Measurements from ENCODE around the gene SPTBN1.
"Not testable (repeated sequence)": the region's sequence is repeated elsewhere in the genome, so short reads cannot be mapped to it uniquely, and the experiment has no call there.

The SPTBN1 gene

DNA sequence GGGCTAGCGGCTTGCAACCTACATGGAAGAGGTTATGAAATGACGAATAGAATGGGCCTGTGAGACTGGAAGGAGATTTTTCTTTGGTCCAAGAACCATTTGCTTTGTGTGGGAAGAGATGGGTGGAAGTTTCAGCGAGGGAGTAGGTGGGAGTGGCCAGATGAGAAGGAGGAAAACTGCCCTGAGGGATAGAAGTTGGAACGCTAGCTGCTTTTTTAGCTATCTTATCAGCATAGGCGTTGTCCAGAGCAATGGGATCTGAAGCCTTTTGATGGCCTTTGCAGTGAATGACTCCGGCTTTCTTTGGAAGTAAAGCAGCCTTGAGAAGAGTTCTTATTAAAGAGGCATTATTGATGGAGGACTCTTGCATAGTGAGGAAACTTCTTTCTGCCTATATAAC, 52.4 kb downstream of the SPTBN1 start:
- DNase-seq, result no peak

GRCh38 chr2:54509043-54509442, 52.9 kb downstream of the SPTBN1 start:
- DNase-seq, result not testable (repeated sequence)

DNA sequence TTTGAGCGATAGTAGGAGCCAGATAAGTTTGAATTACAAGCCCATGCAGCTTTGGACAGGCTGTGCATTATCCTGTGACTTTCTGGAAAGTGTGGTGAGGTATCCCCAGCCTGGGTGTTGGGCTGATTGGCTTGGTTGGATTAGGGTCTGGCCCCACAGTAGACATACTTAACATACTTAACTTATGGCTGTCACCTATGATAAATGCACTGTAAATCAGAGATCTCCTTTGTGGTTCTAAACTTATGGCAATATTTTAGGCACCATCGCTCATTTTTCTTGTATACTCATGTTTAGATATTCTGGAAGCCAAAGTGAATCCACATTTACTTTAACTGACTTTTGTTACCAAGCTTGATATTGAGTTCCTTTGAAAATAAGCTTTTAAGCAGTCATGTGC, 54.8 kb downstream of the SPTBN1 start:
- no peak for DNase-seq

- no peak for DNase-seq
These were observed 56.1 kb downstream of the SPTBN1 start for GRCh38 chr2:54512183-54512582.

DNA sequence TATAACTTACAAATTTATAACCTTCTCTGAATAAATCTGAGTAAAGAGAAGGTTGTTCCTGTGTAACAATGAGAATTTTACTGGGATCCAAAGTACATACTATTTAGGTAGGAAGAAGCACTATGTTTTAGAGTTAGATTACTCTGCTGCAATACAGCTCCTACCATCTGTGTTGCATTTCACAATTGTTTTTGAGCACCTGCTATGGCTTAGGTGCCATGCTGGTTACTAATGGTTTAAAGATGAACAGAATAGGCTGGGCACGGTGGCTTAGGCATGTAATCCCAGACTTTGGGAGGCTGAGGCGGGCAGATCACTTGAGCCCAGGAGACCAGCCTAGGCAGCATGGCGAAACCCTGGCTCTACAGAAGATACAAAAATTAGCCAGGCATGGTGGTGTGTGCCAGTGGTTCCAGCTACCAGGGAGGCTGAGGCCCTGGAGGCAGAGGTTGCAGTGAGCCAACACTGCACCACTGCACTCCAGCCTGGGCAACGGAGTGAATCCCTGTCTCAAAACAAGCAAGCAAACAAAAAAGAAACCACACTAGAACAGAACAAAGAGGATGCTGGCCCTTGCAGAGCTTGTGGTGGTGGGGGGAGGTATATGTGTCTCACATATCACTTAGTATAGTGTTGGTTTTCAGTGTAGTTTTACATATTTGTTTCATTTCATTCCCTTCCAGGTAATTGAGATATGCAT, 56.7 kb downstream of the SPTBN1 start:
- DNase-seq, result no peak

DNA sequence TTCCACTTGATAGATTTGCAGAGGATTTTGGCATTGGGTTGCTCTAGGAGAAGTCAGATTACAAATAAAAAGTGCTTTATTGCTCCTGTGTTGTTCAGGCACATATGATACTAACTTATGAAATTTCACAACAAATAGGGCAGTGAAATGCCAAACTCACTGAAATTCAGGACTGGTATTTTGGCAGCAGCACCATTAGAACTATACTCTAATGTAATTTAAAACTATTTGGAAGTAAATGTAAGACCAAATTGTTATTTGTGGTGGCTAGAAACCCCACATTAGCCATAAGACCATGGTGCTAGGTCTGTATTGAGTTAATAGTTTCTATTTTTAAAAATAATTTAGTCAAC, 57.2 kb downstream of the SPTBN1 start:
- DNase-seq, result no peak

GRCh38 chr2:54514822-54515569, 58.9 kb downstream of the SPTBN1 start:
- DNase-seq, result no peak

- DNase-seq, result no peak
These were observed 60.7 kb downstream of the SPTBN1 start for GRCh38 chr2:54516842-54517241.

DNA sequence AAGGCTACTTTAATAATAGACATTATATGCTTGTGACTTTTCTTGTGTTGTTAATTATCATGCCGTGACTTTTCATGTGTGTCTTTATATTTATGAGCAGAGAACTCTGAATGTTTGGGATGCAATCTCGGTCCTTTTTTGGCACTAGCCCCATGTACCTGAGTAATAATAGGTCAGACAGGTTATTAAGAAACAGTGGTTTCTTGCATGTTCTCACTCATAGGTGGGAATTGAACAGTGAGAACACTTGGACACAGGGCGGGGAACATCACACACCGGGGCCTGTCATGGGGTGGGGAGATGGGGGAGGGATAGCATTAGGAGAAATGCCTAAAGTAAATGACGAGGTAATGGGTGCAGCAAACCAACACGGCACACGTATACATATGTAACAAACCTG, 61.9 kb downstream of the SPTBN1 start:
- DNase-seq, result not testable (repeated sequence)

- no peak for DNase-seq
These were observed 62.3 kb downstream of the SPTBN1 start for GRCh38 chr2:54518430-54518829.

GRCh38 chr2:54519841-54520459, 63.8 kb downstream of the SPTBN1 start:
- no peak for DNase-seq

GRCh38 chr2:54520687-54521086, 64.6 kb downstream of the SPTBN1 start:
- peak; percentile 68 for DNase-seq

DNA sequence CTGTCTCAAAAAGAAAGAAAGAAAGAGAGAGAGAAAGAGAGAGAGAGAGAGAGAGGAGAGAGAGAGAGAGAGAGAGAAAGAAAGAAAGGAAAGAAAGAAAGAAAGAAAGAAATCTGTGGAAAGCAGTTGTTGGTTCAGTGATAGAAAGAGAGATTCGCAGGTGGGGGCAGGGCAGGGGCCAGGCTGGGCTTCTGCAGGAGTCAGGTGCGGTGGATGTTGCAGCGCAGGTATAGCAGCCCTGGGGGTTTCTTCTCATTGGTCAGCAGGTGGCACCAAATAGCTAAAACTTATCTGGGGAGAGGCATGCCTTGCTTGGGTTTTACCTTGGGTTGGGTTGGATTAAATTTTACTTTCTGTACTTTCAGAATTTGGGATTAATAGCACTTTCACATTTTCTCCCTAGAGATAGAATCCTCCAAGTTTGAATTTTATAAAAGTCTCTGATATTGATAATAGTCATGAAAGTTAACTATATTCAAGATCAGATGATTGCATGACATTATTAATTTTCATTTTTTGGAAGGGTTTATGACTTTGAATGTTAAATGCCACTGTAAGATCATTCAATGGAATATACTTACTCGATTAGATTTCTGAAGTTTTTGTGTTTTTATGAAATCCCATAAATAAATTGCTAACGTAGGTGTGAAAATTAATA, 66.6 kb downstream of the SPTBN1 start:
- peak; percentile 38 for DNase-seq

- DNase-seq, result no peak
These were observed 67.3 kb downstream of the SPTBN1 start for GRCh38 chr2:54523324-54523959.

GRCh38 chr2:54524226-54524991, 68.3 kb downstream of the SPTBN1 start:
- peak; percentile 84 for DNase-seq

- DNase-seq, result no peak
These were observed 69.2 kb downstream of the SPTBN1 start for GRCh38 chr2:54525321-54525720.

GRCh38 chr2:54526226-54526879, 70.2 kb downstream of the SPTBN1 start:
- no peak for DNase-seq

GRCh38 chr2:54528311-54528955, 72.3 kb downstream of the SPTBN1 start:
- peak; percentile 36 for DNase-seq

DNA sequence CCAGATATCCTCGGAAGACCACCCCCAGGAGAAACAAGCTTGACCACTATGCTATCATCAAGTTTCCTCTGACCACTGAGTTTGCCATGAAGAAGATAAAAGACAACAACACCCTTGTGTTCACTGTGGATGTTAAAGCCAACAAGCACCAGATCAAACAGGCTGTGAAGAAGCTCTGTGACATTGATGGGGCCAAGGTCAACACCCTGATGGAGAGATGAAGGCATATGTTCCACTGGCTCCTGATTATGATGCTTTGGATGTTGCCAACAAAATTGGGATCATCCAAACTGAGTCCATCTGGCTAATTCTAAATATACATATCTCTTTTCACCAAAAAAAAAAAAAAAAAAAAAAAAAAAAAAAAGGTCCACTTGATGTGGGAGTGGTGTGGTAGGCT, 73.4 kb downstream of the SPTBN1 start:
- not testable (repeated sequence) for DNase-seq

DNA sequence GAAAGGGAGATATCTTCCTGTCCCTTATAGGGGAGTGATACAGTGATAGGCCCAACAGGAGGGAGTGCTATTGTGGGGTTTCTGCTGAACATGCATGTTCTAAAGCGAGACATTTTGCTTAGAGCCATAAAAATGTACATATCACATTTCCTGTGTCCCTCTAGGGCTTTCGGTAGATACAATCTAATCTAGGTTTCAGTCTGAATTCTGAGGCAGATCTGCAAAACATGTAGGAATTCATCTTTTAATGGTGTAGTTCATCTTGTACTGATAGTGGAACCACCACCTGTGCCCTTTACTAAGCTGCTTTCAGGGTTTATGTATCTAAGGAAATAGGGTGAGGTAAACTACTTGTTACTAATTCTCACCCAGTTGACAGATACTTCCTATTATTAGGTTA, 73.8 kb downstream of the SPTBN1 start:
- no peak for DNase-seq

DNA sequence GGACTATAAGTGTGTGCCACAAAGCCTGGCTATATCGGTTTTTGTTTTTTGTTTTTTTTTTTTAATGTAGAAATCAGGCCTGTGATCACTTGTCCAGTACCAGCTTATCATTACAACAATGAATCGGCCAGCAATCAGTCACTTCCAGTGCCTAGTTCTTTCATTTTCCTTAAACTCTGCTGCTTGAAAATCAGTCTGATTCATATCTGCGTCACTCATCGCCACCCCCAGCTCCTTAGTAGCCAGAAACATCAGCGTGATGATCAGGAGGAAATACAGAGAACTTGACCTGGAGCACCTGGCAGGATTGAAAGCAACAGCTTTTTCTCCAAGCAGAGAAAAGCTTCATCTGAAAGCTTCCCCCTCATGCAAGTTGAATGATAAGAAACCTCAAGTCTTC, 75.4 kb downstream of the SPTBN1 start:
- DNase-seq, result peak; percentile 65
